HG02981 (cell line): ENCODE data around the gene MAVS.

Experiments
- ATAC-seq: cut with Tn5 transposase; IDR thresholded peaks from one replicate; pipeline ENCODE4 v1.9.1; 2021; ENCODE audit warnings: mild to moderate bottlenecking, moderate library complexity; ENCODE audit not compliant: unreplicated experiment

The MAVS gene

GRCh38 chr20:3846740-3847428 is at the start of gene MAVS:
TSS of gene MAVS (plus strand) at chr20:3846834. CDS start at chr20:3854625, 7,791 bp downstream.
- peak; percentile 93 for ATAC-seq

- no peak for ATAC-seq
These were observed 49.4 kb upstream of the MAVS start for GRCh38 chr20:3797226-3797545.

DNA sequence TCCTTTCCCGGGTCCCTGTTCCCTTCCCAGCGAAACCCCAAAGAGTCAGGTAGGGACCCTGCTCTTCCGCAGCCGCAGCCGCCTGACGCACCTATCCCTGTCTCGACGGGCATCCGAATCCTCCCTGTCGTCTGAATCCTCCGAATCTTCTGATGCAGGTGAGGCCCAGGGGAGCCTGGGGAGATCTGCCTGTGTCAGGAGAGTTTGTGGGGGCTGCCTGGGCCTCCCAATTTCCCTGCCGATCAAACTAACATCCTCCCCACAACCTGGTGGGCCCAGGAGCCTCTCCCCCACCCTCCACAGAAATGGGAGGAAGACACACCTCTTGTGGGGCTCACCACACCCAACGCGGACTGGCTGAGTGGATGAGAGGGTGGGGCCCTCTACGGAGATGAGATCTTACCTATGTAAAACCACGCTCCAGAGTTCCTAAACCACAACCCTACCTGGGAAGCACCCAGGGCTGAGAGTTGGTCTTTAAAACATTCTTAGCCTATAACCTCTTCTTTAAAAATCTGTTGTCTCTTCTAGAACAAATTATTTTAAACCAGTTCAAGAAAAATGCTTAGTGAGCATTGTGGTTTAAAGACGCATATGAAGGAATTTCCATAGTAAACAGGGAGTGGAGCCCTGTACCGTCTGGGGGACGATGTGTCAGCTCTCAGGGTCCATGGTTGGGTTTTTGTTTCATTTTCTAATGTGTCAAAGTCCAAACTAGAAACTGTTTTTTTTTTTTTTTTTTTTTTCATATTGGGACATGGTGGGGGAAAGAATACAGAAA is 48.9 kb upstream of the MAVS start:
- ATAC-seq, result no peak

DNA sequence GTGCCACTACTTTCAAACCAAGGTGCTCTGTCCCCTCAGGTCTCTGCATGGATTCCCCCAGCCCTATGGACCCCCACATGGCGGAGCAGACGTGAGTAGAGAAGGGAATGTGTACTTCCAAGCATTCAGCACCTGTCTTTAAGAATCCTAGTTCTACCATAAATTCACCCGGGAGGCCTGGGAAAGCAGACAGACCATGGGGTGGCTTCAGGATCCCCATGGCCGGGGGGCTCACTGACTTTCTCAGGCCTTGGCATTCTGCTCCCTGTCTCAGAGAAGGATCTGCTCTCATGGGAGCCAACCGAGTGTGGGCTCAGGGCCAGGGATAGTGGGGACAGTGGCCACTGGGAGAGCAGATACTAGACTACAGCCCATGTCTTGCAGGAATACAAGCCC is 48.3 kb upstream of the MAVS start:
- ATAC-seq, result no peak

DNA sequence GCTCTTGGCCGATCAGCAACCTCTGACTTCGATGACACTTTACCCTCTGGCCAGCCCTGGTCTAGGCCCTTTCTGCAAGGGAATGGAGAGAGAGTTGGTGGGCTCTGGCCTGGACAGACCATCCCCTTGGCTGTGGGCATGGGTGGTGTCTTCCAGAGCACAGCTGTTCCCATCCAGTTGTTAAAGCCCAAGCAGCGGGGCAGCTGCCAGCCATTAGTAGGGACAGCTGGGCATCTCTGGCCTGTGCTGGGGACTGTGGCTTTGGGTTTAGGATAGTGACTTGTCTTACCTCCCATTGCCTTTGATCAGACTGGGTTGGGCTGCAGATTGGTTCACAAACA is 47.8 kb upstream of the MAVS start:
- no peak for ATAC-seq

DNA sequence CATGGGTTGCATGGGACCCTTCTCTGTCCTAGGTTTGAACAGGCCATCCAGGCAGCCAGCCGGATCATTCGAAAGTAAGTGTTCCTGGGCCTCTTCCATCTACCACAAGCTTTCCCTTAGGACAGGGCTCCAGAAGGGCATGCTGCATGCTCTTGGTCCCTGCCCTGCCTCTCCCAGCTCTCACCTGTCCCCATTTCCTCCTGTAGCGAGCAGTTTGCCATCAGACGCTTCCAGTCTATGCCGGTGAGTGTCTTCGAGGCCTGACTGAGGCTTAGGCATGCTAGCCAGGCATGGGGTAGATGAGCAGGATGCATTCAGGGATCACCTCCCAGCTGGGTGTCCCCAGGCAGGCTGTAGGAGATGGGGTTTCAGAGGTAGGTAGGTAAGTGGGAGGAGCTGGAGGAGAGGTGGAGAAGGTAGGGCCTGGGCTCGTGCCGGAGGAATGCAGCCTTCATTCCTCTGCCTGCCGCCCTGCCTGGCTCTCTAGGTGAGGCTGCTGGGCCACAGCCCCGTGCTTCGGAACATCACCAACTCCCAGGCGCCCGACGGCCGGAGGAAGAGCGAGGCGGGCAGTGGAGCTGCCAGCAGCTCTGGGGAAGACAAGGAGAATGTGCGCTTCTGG is 46.3 kb upstream of the MAVS start:
- ATAC-seq, result no peak

DNA sequence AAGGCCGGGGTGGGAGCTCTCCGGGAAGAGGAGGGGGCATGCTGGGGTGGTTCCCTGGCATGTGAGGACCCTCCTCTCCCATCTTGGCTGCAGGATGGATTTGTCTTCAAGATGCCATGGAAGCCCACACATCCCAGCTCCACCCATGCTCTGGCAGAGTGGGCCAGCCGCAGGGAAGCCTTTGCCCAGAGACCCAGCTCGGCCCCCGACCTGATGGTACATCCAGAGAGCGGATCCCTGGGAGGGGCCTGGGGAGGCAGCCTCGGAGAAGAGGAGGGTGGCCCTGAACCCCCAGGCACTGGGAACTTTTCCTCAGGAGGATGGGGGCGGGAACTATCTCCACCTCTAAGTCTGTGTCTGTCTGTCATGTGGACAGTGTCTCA is 45.8 kb upstream of the MAVS start:
- ATAC-seq, result no peak

DNA sequence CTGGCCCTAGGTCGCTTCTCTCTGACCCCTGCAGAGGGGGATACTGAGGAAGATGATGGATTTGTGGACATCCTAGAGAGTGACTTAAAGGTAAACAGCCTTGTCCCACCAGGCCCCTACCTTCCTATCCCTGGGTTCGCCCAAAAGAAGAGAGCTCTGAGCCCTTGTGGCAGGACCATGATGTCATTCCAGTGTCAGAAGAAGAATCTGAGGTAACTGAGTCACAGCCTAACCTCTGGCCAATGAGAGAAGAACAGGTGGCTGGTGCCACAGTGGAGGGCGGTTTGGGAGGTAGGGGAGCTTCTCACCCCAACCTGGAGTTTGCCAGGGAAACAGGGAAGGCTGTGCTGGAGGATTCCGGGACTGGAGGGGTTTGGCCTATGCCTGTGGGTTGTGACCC is 45.3 kb upstream of the MAVS start:
- ATAC-seq, result no peak

GRCh38 chr20:3801846-3802245 is 44.8 kb upstream of the MAVS start:
- ATAC-seq, result no peak

GRCh38 chr20:3802524-3803239 is 44.0 kb upstream of the MAVS start:
- no peak for ATAC-seq

DNA sequence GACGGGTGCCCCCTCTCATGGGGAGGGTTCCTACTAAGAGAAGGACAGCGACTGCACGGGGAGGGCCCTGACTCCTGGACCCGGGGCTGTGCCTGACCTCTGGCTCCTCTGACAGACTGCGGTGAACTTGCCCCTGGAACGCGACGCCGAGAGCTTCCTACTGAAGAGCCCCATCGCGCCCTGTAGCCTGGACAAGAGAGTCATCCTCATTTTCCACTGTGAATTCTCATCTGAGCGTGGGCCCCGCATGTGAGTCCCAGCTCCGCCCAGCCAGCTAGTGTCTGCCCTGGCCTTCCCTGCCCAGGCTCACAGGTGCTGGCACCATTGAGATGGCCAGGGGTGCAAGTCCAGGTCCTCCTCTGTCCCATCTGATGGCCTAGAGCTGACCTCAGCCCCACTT is 43.3 kb upstream of the MAVS start:
- no peak for ATAC-seq

DNA sequence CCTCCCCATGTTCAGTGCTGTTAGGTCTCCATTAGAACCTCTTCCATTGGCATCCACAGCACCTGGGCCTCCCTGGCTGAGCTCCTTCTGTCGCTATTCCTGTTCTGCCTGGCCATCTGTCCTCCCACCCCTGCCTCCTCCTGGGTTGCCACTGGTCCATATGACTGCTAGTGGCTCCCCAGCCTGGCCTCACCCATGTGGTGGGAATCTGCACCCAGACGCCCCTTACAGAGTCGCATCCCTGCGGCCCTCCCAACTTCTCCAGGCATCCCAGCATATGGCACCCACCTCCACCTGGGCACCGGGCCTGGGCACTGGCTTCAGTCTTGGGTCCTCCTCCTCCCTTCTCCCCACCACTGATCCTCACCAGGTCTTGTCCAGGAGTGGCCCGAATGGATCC is 42.8 kb upstream of the MAVS start:
- ATAC-seq, result no peak

DNA sequence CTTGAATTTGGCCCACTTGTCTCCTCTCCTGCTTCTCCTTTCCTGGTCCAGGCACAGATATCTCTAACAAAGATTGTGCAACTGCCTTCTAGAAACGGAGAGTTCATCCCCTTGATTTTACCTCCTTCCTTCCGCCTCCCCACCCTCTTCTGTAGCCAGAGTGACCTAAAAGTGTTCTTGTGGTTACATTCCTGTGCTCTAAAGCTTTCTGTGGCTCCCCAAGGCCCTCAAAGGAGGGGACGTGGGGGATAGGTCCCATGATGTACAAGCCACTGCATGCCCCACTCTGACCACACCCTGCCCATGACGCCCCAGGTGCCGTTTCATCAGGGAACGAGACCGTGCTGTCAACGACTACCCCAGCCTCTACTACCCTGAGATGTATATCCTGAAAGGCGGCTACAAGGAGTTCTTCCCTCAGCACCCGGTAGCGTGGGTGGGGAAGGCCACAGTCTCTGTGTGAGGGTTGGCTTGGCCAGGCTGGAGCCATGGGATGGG is 42.3 kb upstream of the MAVS start:
- ATAC-seq, result no peak

GRCh38 chr20:3804781-3805180 is 41.9 kb upstream of the MAVS start:
- ATAC-seq, result no peak

DNA sequence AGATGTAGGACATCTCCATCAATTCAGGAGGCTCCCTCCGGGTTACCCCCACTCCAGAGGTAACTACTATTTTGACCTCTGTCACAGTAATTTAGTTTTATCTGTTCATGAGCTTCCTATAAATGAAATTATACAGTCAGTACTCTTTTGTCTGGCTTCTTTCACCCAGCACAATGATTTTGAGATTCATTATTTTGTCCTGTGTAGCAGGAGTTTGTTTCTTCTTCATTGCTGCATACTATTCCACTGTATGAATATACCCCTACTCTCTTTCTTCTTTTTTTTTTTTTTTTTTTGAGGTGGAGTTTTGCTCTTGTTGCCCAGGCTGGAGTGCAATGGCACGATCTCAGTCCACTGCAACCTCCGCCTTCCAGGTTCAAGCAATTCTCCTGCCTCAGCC is 38.1 kb upstream of the MAVS start:
- ATAC-seq, result no peak

GRCh38 chr20:3811467-3812258 is 35.0 kb upstream of the MAVS start:
- ATAC-seq, result no peak

DNA sequence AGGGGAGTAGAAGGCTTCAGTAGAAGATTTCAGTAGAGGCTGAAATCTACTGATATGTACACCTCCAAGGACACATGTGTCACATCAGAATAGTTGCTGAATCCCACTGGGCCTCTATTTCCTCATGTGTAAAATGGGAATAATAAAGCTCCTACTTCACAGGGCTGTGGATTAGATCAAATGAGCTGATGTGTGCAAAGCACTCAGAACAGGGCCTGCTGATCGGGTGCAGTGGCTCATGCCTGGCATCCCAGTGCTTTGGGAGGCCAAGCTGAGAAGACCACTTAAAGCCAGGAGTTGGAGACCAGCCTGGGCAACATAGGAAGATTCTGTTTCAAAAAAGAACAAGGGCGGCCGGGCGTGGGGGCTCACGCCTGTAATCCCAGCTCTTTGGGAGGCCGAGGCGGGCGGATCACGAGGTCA is 34.4 kb upstream of the MAVS start:
- no peak for ATAC-seq

- no peak for ATAC-seq
These were observed 33.4 kb upstream of the MAVS start for GRCh38 chr20:3812975-3813847.

DNA sequence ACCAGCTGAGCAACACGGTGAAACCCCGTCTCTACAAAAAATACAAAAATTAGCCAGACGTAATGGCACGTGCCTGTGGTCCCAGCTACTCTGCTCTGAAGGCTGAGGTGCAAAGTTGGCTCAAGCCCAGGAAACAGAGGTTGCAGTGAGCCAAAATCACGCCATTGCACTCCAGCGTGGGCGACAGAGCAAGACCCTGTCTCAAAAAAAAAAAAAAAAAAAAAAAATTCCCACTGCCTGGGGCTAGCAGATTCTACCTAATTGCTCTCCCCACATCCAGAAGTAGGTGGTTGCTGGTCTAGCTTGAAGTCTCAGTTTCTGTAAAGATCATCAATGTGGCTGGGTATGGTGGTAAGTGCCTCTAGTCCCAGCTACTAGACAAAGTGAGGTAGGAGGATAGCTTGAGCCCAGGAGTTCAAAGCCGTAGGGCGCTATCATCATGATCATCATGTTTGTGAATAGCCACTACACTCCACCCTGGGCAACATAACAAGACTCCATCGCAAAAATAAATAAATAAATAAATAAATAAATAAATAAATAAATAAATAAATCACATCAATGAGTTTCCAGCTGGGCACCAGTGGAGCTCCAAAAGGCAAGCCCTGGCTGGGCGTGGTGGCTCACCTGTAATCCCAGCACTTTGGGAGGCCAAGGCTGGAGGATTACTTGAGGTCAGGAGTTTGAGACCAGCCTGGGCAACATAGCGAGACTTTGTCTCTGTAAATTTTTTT is 32.6 kb upstream of the MAVS start:
- no peak for ATAC-seq
